Body of pancreas (tissue), 4 donors: ENCODE data around the gene OPALIN. TPM values are rescaled to one million over a fixed set of nuclear protein-coding genes. Genes with fewer than 3 reads are reported as not detected.

Experiments
- ATAC-seq: fragments of 150-250 bp; one replicate; pipeline ENCODE4 v1.9.1; 2016
- DNase-seq, 4 donors: peaks; one replicate each; pipeline ENCODE4 v3.0.0-alpha.2; 2019
- H3K27ac ChIP-seq, 4 donors: fragments of 200-600 bp; sonication (generic); 1 replicate in 3 of 4; 2 replicates in 1 of 4; pipeline versions ENCODE4 v1.5.1 to v1.6.1; 2016 to 2019; ENCODE audit warnings: mild to moderate bottlenecking in 1 of 4, mixed read lengths in 1 of 4, moderate library complexity in 1 of 4
- H3K27me3 ChIP-seq, 2 donors: fragments of 200-600 bp; sonication (generic); one replicate each; pipeline ENCODE4 v1.6.0; 2016; ENCODE audit warnings: mild to moderate bottlenecking in 1 of 2
- H3K36me3 ChIP-seq, 2 donors: fragments of 200-600 bp; sonication (generic); replicated peaks in 1 of 2; 2 replicates each; pipeline ENCODE4 v1.5.1; 2016; ENCODE audit warnings: low read depth in 2 of 2; ENCODE audit not compliant: insufficient read depth in 1 of 2
- H3K4me1 ChIP-seq: fragments of 200-600 bp; sonication (generic); one replicate; pipeline ENCODE4 v1.6.0; 2016
- H3K4me3 ChIP-seq, 2 donors: fragments of 200-600 bp; sonication (generic); 1 replicate in 1 of 2; 2 replicates in 1 of 2; pipeline ENCODE4 v1.5.1; 2016 to 2019
- H3K9me3 ChIP-seq, 3 donors: fragments of 200-600 bp; sonication (generic); 1 replicate in 2 of 3; 2 replicates in 1 of 3; pipeline ENCODE4 v1.5.1; 2016
- CTCF ChIP-seq, 7 experiments: fragments of 450-650 bp in 4 of 7; fragments of 200-600 bp in 3 of 7; sonication (generic) in 3 of 7; IDR thresholded peaks; one replicate each; pipeline ENCODE4 v1.5.1; 2016 to 2019; ENCODE audit warnings: antibody characterized with exemption in 7 of 7
- POLR2A ChIP-seq, 3 donors: fragments of 450-650 bp; IDR thresholded peaks; one replicate each; pipeline ENCODE4 v1.6.1; 2016; ENCODE audit warnings: antibody characterized with exemption in 3 of 3, mild to moderate bottlenecking in 2 of 3
- WGBS, 2 donors: methylation state at CpG; one replicate each; pipeline ENCODE4 v1.1.5; 2017; 5-methylcytosine and 5-hydroxymethylcytosine counted together
- intact Hi-C: fragments of 100-400 bp; cut with DNase I; formaldehyde crosslinking; loops from one replicate; pipeline ENCODE4 v1.15.1; 2023
- total RNA-seq, 2 donors: library from RNA; depleted of rRNA; stranded (reverse); fragments of >200 nt; gene quantifications; one replicate each; pipeline ENCODE4 v1.1.0, GENCODE V29; 2016

The OPALIN gene
- total RNA-seq, 2 donors from 2014 or later = not detected

GRCh38 chr10:96334616-96335526, 23.9 kb downstream of the OPALIN start:
- peak; percentile 28 to 35 (median 29) for DNase-seq

DNA sequence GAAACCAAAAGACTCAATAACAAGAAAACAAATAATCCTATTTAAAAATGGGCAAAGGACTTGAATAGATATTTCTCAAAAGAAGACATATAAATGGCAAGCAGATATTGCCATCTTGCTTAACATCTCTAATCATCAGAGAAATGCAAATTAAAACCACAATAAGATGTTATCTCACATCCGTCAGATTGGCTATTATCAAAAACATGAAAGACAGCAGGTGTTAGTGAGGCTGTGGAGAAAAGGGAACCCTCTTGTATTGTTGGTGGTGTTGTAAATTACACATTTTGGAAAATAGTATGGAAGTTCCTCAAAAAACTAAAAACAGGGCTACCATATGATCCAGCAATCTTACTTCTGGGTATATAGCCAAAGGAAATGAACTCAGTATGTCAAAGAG, 25.7 kb downstream of the OPALIN start:
- DNase-seq = no peak
- 55 to 62% methylated on average over 1 of the region's 1 CpG for WGBS, 2 donors
- TF ChIP-seq CTCF (IDR thresholded peaks at IDR 0.05) (no peak), POLR2A (IDR thresholded peaks at IDR 0.05) (no peak)

More at GRCh38 chr10:96334616-96335526, 23.9 kb downstream of the OPALIN start:
- Histone ChIP-seq H3K36me3 (no peaks in the 10 kb centered on the region), H3K4me3 (no peak overlapping the region), H3K4me1 (peaks cover 6% of the 10 kb centered on the region), H3K9me3 (no peaks in the 10 kb centered on the region), H3K27me3 (no peaks in the 10 kb centered on the region), H3K27ac (no peak overlapping the region)
- intact Hi-C loops = no loop called here
- no peak for TF ChIP-seq POLR2A (IDR thresholded peaks at IDR 0.05)
- TF ChIP-seq CTCF (IDR thresholded peaks at IDR 0.05) = peak; percentile 54 to 79 (median 67)
- ATAC-seq = peak; percentile 78
- 25 to 26% methylated on average over 5 of the region's 5 CpGs for WGBS, 2 donors

GRCh38 chr10:96327462-96327861, 31.3 kb downstream of the OPALIN start:
- TF ChIP-seq POLR2A (IDR thresholded peaks at IDR 0.05) (no peak), CTCF (IDR thresholded peaks at IDR 0.05) (no peak)
- ATAC-seq (no peak), DNase-seq (no peak)
- H3K27me3 ChIP-seq = no peaks in the 10 kb centered on the region
- no peak overlapping the region for H3K4me3 ChIP-seq
- 71 to 79% methylated on average over 7 of the region's 7 CpGs for WGBS, 2 donors
- H3K4me1 ChIP-seq = no peaks in the 10 kb centered on the region
- intact Hi-C loops = no loop called here
- no peaks in the 10 kb centered on the region for H3K36me3 ChIP-seq
- no peak overlapping the region for H3K27ac ChIP-seq
- no peaks in the 10 kb centered on the region for H3K9me3 ChIP-seq

More for the DNA sequence above, 25.7 kb downstream of the OPALIN start:
- intact Hi-C loops = no loop called here
- Histone ChIP-seq H3K9me3 (no peaks in the 10 kb centered on the region), H3K4me1 (no peaks in the 10 kb centered on the region), H3K36me3 (no peaks in the 10 kb centered on the region), H3K4me3 (no peak overlapping the region), H3K27me3 (no peaks in the 10 kb centered on the region), H3K27ac (no peak overlapping the region)
- no peak for ATAC-seq

DNA sequence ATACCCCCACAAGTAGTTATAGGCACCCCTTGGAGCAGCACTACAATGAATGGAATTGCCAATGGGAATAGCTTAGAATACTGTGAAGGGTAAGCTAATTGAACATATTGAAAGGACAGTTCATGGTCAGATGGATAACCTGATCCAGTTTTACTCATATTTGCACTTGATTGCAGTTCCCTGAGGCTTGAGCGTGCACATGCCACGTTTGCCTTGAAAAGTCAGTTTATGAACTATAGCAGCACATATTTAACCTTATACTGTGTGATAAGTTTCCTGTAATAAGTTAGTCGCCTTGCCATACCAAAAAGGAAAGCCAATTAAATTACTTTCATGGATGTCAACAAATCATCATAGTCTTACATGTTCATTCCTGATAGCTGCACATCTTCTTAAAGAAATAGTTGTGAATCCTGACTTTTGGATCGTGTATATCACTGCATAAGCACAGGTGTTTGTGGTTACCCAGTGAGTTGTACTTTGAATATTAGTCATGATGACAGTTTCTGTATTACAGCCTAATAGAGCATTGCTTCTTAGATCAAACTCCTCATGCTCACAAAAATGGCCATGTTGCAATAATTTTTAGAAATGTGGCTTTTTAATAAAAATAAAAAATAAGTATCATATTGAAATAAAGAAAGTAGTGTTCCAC, 33.0 kb downstream of the OPALIN start:
- H3K27ac ChIP-seq = no peak overlapping the region
- 61 to 66% methylated on average over 4 of the region's 4 CpGs for WGBS, 2 donors
- H3K9me3 ChIP-seq = no peaks in the 10 kb centered on the region
- TF ChIP-seq POLR2A (IDR thresholded peaks at IDR 0.05) (no peak), CTCF (IDR thresholded peaks at IDR 0.05) (no peak)
- intact Hi-C loops = no loop called here
- no peaks in the 10 kb centered on the region for H3K4me1 ChIP-seq
- DNase-seq (no peak), ATAC-seq (no peak)
- no peak overlapping the region for H3K4me3 ChIP-seq
- H3K27me3 ChIP-seq = no peaks in the 10 kb centered on the region
- no peaks in the 10 kb centered on the region for H3K36me3 ChIP-seq
